Spleen (tissue), 7 donors: ENCODE measurements around the gene AIMP1.

Experiments used
- POLR2AphosphoS5 ChIP-seq, 3 donors: sonication (generic); formaldehyde crosslinking; IDR thresholded peaks; one replicate each; pipeline ENCODE4 v1.5.1; 2017; ENCODE audit warnings: antibody characterized with exemption in 3 of 3
- TF ChIP-seq, protein P1 (sequence below), 11 experiments: fragments of 200-600 bp in 7 of 11; fragments of 450-650 bp in 4 of 11; sonication (generic) in 4 of 11; IDR thresholded peaks in 8 of 11; conservative IDR thresholded peaks in 3 of 11; 1 replicate in 7 of 11; 2 replicates in 4 of 11; pipeline versions ENCODE4 v1.4.0 to v1.8.0; 2016 to 2021; ENCODE audit warnings: antibody characterized with exemption in 11 of 11, inconsistent platforms in 4 of 11, mild to moderate bottlenecking in 1 of 11
- donor health status: DM: no; HTN: no; CAD: no; lungs with moderate emphysema.
- donor health status: DM: no; HTN: no; CAD: no.
- donor health status: DM: no; HTN: no; CAD: no.

DNA sequence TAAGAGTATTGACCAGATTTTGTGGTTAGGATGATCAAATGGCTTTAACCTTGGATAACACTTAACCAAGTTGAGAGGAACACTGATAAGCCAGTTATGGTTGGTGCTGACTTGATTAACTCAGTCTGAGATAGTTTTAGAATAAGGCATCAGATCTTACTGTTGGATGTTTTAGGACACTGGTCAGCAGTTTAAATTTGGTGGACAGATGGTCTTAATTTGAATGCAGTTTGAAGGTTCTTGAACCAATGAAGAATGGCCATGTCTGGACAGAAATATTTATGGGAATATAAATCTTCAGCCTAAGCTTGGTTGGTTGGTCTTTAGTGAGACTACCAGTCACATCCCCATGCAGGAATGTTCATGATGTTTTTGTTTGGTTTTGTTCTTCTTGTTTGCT, 54.8 kb downstream of the AIMP1 start:
- TF ChIP-seq, protein P1, sequence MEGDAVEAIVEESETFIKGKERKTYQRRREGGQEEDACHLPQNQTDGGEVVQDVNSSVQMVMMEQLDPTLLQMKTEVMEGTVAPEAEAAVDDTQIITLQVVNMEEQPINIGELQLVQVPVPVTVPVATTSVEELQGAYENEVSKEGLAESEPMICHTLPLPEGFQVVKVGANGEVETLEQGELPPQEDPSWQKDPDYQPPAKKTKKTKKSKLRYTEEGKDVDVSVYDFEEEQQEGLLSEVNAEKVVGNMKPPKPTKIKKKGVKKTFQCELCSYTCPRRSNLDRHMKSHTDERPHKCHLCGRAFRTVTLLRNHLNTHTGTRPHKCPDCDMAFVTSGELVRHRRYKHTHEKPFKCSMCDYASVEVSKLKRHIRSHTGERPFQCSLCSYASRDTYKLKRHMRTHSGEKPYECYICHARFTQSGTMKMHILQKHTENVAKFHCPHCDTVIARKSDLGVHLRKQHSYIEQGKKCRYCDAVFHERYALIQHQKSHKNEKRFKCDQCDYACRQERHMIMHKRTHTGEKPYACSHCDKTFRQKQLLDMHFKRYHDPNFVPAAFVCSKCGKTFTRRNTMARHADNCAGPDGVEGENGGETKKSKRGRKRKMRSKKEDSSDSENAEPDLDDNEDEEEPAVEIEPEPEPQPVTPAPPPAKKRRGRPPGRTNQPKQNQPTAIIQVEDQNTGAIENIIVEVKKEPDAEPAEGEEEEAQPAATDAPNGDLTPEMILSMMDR (IDR thresholded peaks at IDR 0.05 in 8 of 11, conservative IDR thresholded peaks at IDR 0.05 in 3 of 11) = no peak
- TF ChIP-seq POLR2AphosphoS5 (IDR thresholded peaks at IDR 0.05) = no peak
